H9 (cell line): ENCODE measurements around the gene DTNBP1. TPM values are rescaled to one million over a fixed set of nuclear protein-coding genes. Genes with fewer than 3 reads are reported as not detected.

Source experiments
- DNase-seq: peaks from one replicate; pipeline ENCODE4 v3.0.0-alpha.2; 2017
- H2AFZ ChIP-seq: one replicate; pipeline ENCODE4 v1.6.1; 2013; ENCODE audit warnings: mild to moderate bottlenecking, low read length, control low read depth, moderate library complexity
- H2AK5ac ChIP-seq: 2 replicates; pipeline ENCODE4 v1.6.1; 2013; ENCODE audit warnings: low read length, control low read depth, mixed read lengths; ENCODE audit not compliant: insufficient read length
- H2BK120ac ChIP-seq: one replicate; pipeline ENCODE4 v1.6.1; 2013; ENCODE audit warnings: low read depth, mild to moderate bottlenecking, low read length, control low read depth, inconsistent platforms; ENCODE audit not compliant: poor library complexity, severe bottlenecking
- H2BK12ac ChIP-seq: 2 replicates; pipeline ENCODE4 v1.6.1; 2013; ENCODE audit warnings: low read length, control low read depth, mixed read lengths, low read depth; ENCODE audit not compliant: insufficient read length
- H2BK15ac ChIP-seq: 2 replicates; pipeline ENCODE4 v1.6.1; 2013; ENCODE audit warnings: low read depth, low read length, control low read depth
- H2BK20ac ChIP-seq: one replicate; pipeline ENCODE4 v1.6.1; 2013; ENCODE audit warnings: low read depth, mild to moderate bottlenecking, low read length, control low read depth, inconsistent platforms; ENCODE audit not compliant: poor library complexity, severe bottlenecking
- H2BK5ac ChIP-seq: 2 replicates; pipeline ENCODE4 v1.6.1; 2013; ENCODE audit warnings: low read length, control low read depth, mixed read lengths; ENCODE audit not compliant: insufficient read length
- H3K14ac ChIP-seq: 2 replicates; pipeline ENCODE4 v1.6.1; 2013; ENCODE audit warnings: low read length, control low read depth; ENCODE audit not compliant: insufficient read depth
- H3K18ac ChIP-seq: 2 replicates; pipeline ENCODE4 v1.6.1; 2013; ENCODE audit warnings: low read depth, mild to moderate bottlenecking, mixed read lengths, low read length, control low read depth; ENCODE audit not compliant: insufficient read length
- H3K23ac ChIP-seq: 2 replicates; pipeline ENCODE4 v1.6.1; 2013; ENCODE audit warnings: low read length, control low read depth, mixed read lengths, low read depth; ENCODE audit not compliant: insufficient read length
- H3K23me2 ChIP-seq: 2 replicates; pipeline ENCODE4 v1.6.1; 2013; ENCODE audit warnings: low read depth, mild to moderate bottlenecking, mixed read lengths, low read length, control low read depth; ENCODE audit not compliant: insufficient read length, poor library complexity, severe bottlenecking
- H3K27ac ChIP-seq: 2 replicates; pipeline ENCODE4 v1.5.1; 2013; ENCODE audit warnings: low read length, control low read depth, mixed read lengths, low read depth; ENCODE audit not compliant: insufficient read length
- H3K27me3 ChIP-seq: 2 replicates; pipeline ENCODE4 v1.6.1; 2013; ENCODE audit warnings: low read length, control low read depth, inconsistent platforms; ENCODE audit not compliant: insufficient read depth
- H3K4ac ChIP-seq: 2 replicates; pipeline ENCODE4 v1.6.1; 2013; ENCODE audit warnings: low read depth, mild to moderate bottlenecking, control low read depth, inconsistent platforms, low read length, moderate library complexity
- H3K4me1 ChIP-seq: 2 replicates; pipeline ENCODE4 v1.6.1; 2013; ENCODE audit warnings: low read length, control low read depth, inconsistent platforms; ENCODE audit not compliant: insufficient read depth
- H3K4me2 ChIP-seq: 2 replicates; pipeline ENCODE4 v1.6.1; 2013; ENCODE audit warnings: low read length, control low read depth, mixed read lengths; ENCODE audit not compliant: insufficient read length, insufficient read depth
- H3K56ac ChIP-seq: 2 replicates; pipeline ENCODE4 v1.6.1; 2013; ENCODE audit warnings: low read depth, mild to moderate bottlenecking, mixed read lengths, low read length, control low read depth; ENCODE audit not compliant: insufficient read length
- H3K79me1 ChIP-seq: 2 replicates; pipeline ENCODE4 v1.6.1; 2013; ENCODE audit warnings: low read depth, mild to moderate bottlenecking, moderate library complexity, low read length, control low read depth, inconsistent platforms; ENCODE audit not compliant: insufficient read depth, poor library complexity, severe bottlenecking
- H3K79me2 ChIP-seq: 2 replicates; pipeline ENCODE4 v1.6.1; 2013; ENCODE audit warnings: low read length, control low read depth, inconsistent platforms; ENCODE audit not compliant: insufficient read depth
- H3K9ac ChIP-seq: 2 replicates; pipeline ENCODE4 v1.6.1; 2013; ENCODE audit warnings: low read length, control low read depth, mixed read lengths; ENCODE audit not compliant: insufficient read length; ENCODE audit errors: extremely low read depth
- H3K9me3 ChIP-seq: one replicate; pipeline ENCODE4 v1.6.1; 2013; ENCODE audit warnings: low read depth, low read length, inconsistent platforms; ENCODE audit not compliant: control insufficient read depth
- H3T11ph ChIP-seq: one replicate; pipeline ENCODE4 v1.6.1; 2013; ENCODE audit warnings: mild to moderate bottlenecking, low read length, control low read depth, inconsistent platforms
- H4K20me1 ChIP-seq: one replicate; pipeline ENCODE4 v1.6.1; 2013; ENCODE audit not compliant: control insufficient read depth, insufficient read length, insufficient read depth
- H4K5ac ChIP-seq: 2 replicates; pipeline ENCODE4 v1.6.1; 2013; ENCODE audit warnings: low read depth, mild to moderate bottlenecking, mixed read lengths, low read length, control low read depth; ENCODE audit not compliant: insufficient read length
- H4K8ac ChIP-seq: replicated peaks from 2 replicates; pipeline ENCODE4 v1.6.1; 2013; ENCODE audit warnings: low read length, control low read depth, mixed read lengths, low read depth; ENCODE audit not compliant: insufficient read length
- H4K91ac ChIP-seq: 2 replicates; pipeline ENCODE4 v1.6.1; 2013; ENCODE audit warnings: low read depth, mild to moderate bottlenecking, moderate library complexity, mixed read lengths, low read length, control low read depth; ENCODE audit not compliant: insufficient read length
- H3K27ac Mint-ChIP-seq, 3 experiments: 2 replicates in 2 of 3; 3 replicates in 1 of 3; pipeline ENCODE4 v1.8.0; 2020 to 2021; ENCODE audit warnings: mixed read lengths in 3 of 3, mild to moderate bottlenecking in 1 of 3, moderate library complexity in 1 of 3
- H3K27me3 Mint-ChIP-seq: 2 replicates; pipeline ENCODE4 v1.8.0; 2021; ENCODE audit warnings: low read depth, mild to moderate bottlenecking, moderate library complexity, mixed read lengths
- H3K36me3 Mint-ChIP-seq, 3 experiments: 2 replicates in 2 of 3; 3 replicates in 1 of 3; pipeline ENCODE4 v1.8.0; 2020 to 2021; ENCODE audit warnings: low read depth in 3 of 3, mixed read lengths in 3 of 3; ENCODE audit not compliant: insufficient read depth in 1 of 3
- H3K4me1 Mint-ChIP-seq, 2 experiments: 2 replicates each; pipeline ENCODE4 v1.8.0; 2020; ENCODE audit warnings: mixed read lengths in 2 of 2
- H3K4me3 Mint-ChIP-seq, 2 experiments: 2 replicates in 1 of 2; 3 replicates in 1 of 2; pipeline ENCODE4 v1.8.0; 2020 to 2021; ENCODE audit warnings: mild to moderate bottlenecking in 2 of 2, mixed read lengths in 2 of 2, moderate library complexity in 1 of 2
- H3K9me3 Mint-ChIP-seq, 2 experiments: 2 replicates in 1 of 2; 3 replicates in 1 of 2; pipeline ENCODE4 v1.8.0; 2020; ENCODE audit warnings: mild to moderate bottlenecking in 2 of 2, mixed read lengths in 2 of 2, moderate library complexity in 1 of 2
- CTCF ChIP-seq: fragments of 200-600 bp; sonication (generic); conservative IDR thresholded peaks from 3 replicates; pipeline ENCODE4 v1.8.0; 2021; ENCODE audit warnings: antibody characterized with exemption, mild to moderate bottlenecking
- WGBS: extraction: QIAGEN DNeasy Blood & Tissue Kit; methylation state at CpG from one replicate; pipeline ENCODE4 v1.1.7; 2013; ENCODE audit warnings: missing lambda C conversion rate, low lambda C conversion rate, mixed read lengths; ENCODE audit not compliant: insufficient read length; ENCODE audit errors: extremely low coverage; 5-methylcytosine and 5-hydroxymethylcytosine counted together
- total RNA-seq: library from RNA; stranded (reverse); gene quantifications from 2 replicates; pipeline ENCODE4 v1.2.1, GENCODE V29; 2021

DTNBP1 gene
- total RNA-seq, 1 experiment from 2014 or later, result 12.9 TPM

GRCh38 chr6:15500901-15501825 lies 161.7 kb downstream of the DTNBP1 start:
- no peak overlapping the region for H2AK5ac ChIP-seq
- peak overlapping the region; percentile 50 to 87 (median 61); a peak in 4 of 7 replicates for H3K27ac Mint-ChIP-seq
- no peak overlapping the region for H4K5ac ChIP-seq
- TF ChIP-seq CTCF, result no peak
- no peak overlapping the region for H3K9ac ChIP-seq
- no peak overlapping the region for H3K27ac ChIP-seq
- peaks cover 81 to 99% (median 98%) of the 10 kb centered on the region in 3 experiments for H3K36me3 Mint-ChIP-seq
- H2BK12ac ChIP-seq, result no peak overlapping the region
- no peak overlapping the region for H3K23ac ChIP-seq
- no peak overlapping the region for H3K4me2 ChIP-seq
- no peak overlapping the region for H3K18ac ChIP-seq
- WGBS, result no CpG with 5 or more reads among the region's 38 CpGs
- H3K9me3 Mint-ChIP-seq, result no peaks in the 10 kb centered on the region
- H4K91ac ChIP-seq, result no peak overlapping the region
- no peak overlapping the region for H2BK20ac ChIP-seq
- H3K4me3 Mint-ChIP-seq, result no peak overlapping the region
- no peak overlapping the region for H2BK15ac ChIP-seq
- H3K79me2 ChIP-seq, result peaks cover 18% of the 10 kb centered on the region; the same call in 1 of the 2 replicates
- H3K27me3 ChIP-seq, result no peaks in the 10 kb centered on the region
- H4K20me1 ChIP-seq, result peaks cover 3% of the 10 kb centered on the region
- no peaks in the 10 kb centered on the region for H3K4me1 ChIP-seq
- H3T11ph ChIP-seq, result no peak overlapping the region
- no peaks in the 10 kb centered on the region for H3K9me3 ChIP-seq
- no peak overlapping the region for H3K4ac ChIP-seq
- no peak overlapping the region for H3K56ac ChIP-seq
- no peak overlapping the region for H2BK5ac ChIP-seq
- peaks cover 11% of the 10 kb centered on the region for H3K79me1 ChIP-seq
- H3K14ac ChIP-seq, result no peak overlapping the region
- no peak overlapping the region for H2AFZ ChIP-seq
- DNase-seq, result no peak
- peaks cover 11 to 14% of the 10 kb centered on the region in 2 experiments for H3K4me1 Mint-ChIP-seq
- H3K23me2 ChIP-seq, result no peaks in the 10 kb centered on the region
- H4K8ac ChIP-seq, result no peak overlapping the region
- no peaks in the 10 kb centered on the region; the same call in 1 of the 2 replicates for H3K27me3 Mint-ChIP-seq
- no peak overlapping the region for H2BK120ac ChIP-seq
